Hematopoietic multipotent progenitor cell treated with erythropoietin and hydrocortisone succinate and interleukin-3 and kit ligand, for 15 days (in vitro differentiated cells): Measurements from ENCODE around the gene MAP2K5.
A peak's percentile ranks its signal among the peaks of the same experiment; 100 is the strongest.

Experiments used
- DNase-seq: peaks from one replicate; pipeline ENCODE4 v3.0.0-alpha.2; 2015; ENCODE audit warnings: low spot score

MAP2K5 gene

GRCh38 chr15:67542420-67543347 lies at the start of gene MAP2K5:
Gene MAP2K5, plus strand, starts transcription at chr15:67542703. Its CDS starts 633 bp downstream, at chr15:67543336.
- DNase-seq = peak; percentile 71

- DNase-seq = no peak
Measured at GRCh38 chr15:67495585-67495984, 46.9 kb upstream of the MAP2K5 start.

GRCh38 chr15:67501177-67501835 lies 41.2 kb upstream of the MAP2K5 start:
- DNase-seq = no peak

GRCh38 chr15:67501836-67502461 lies 40.6 kb upstream of the MAP2K5 start:
- DNase-seq = no peak

- no peak for DNase-seq
Measured at GRCh38 chr15:67504056-67504455, 38.4 kb upstream of the MAP2K5 start.

- DNase-seq = no peak
Measured at GRCh38 chr15:67504796-67505195, 37.7 kb upstream of the MAP2K5 start.

GRCh38 chr15:67505675-67506572 lies 36.6 kb upstream of the MAP2K5 start:
- no peak for DNase-seq

GRCh38 chr15:67506775-67507747 lies 35.4 kb upstream of the MAP2K5 start:
- no peak for DNase-seq

- no peak for DNase-seq
Measured at GRCh38 chr15:67508407-67508806, 34.1 kb upstream of the MAP2K5 start.

GRCh38 chr15:67509918-67510317 lies 32.6 kb upstream of the MAP2K5 start:
- no peak for DNase-seq

GRCh38 chr15:67510597-67511190 lies 31.8 kb upstream of the MAP2K5 start:
- DNase-seq = no peak

GRCh38 chr15:67511606-67512005 lies 30.9 kb upstream of the MAP2K5 start:
- no peak for DNase-seq

GRCh38 chr15:67512140-67512539 lies 30.4 kb upstream of the MAP2K5 start:
- DNase-seq = no peak

GRCh38 chr15:67512933-67513714 lies 29.4 kb upstream of the MAP2K5 start:
- DNase-seq = no peak

- no peak for DNase-seq
Measured at GRCh38 chr15:67515090-67515489, 27.4 kb upstream of the MAP2K5 start.

GRCh38 chr15:67515557-67515956 lies 26.9 kb upstream of the MAP2K5 start:
- DNase-seq = no peak

- no peak for DNase-seq
Measured at GRCh38 chr15:67520321-67521028, 22.0 kb upstream of the MAP2K5 start.

- DNase-seq = peak; percentile 72
Measured at GRCh38 chr15:67521029-67521782, 21.3 kb upstream of the MAP2K5 start, which contains the start of gene C15orf61. Gene C15orf61, plus strand, starts transcription at chr15:67521131. Its CDS starts 118 bp downstream, at chr15:67521249.
